OCI-LY1 (cell line): ENCODE data around the gene NEURL1.

Experiments
- EZH2 ChIP-seq: fragments of 200-600 bp; sonication (generic), shearing (Covaris generic); IDR thresholded peaks from 2 replicates; pipeline ENCODE4 v1.8.0; 2017; ENCODE audit warnings: borderline replicate concordance, mixed run types, mild to moderate bottlenecking, antibody characterized with exemption, low read length, moderate library complexity, mixed read lengths
- TF ChIP-seq, protein P1 (sequence below): fragments of 200-600 bp; sonication (generic), shearing (Covaris generic); IDR thresholded peaks from 2 replicates; pipeline ENCODE4 v1.5.1; 2017; ENCODE audit warnings: mild to moderate bottlenecking, antibody characterized with exemption, low read length, moderate library complexity, mixed read lengths

DNA sequence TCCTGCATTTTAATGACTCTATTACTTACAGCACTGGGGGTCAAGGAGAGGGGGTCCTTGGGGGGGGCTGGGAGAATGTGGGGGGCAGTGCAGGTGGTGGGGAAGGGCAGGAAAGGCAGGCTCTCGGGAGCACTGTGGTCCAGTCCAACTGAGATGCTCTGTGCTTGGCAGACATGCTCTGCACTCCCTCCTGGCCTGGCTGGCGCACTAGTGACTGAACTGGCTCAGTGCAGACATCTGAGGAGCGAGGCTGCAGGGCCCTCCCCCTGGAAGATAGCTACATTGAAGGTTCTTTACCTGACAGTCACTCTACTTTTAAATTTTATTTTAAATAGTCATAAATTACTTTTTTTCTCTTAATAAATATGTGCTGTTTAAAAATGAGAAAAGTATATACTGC, 105.7 kb downstream of the NEURL1 start:
- TF ChIP-seq, protein P1, sequence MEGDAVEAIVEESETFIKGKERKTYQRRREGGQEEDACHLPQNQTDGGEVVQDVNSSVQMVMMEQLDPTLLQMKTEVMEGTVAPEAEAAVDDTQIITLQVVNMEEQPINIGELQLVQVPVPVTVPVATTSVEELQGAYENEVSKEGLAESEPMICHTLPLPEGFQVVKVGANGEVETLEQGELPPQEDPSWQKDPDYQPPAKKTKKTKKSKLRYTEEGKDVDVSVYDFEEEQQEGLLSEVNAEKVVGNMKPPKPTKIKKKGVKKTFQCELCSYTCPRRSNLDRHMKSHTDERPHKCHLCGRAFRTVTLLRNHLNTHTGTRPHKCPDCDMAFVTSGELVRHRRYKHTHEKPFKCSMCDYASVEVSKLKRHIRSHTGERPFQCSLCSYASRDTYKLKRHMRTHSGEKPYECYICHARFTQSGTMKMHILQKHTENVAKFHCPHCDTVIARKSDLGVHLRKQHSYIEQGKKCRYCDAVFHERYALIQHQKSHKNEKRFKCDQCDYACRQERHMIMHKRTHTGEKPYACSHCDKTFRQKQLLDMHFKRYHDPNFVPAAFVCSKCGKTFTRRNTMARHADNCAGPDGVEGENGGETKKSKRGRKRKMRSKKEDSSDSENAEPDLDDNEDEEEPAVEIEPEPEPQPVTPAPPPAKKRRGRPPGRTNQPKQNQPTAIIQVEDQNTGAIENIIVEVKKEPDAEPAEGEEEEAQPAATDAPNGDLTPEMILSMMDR: no peak
- no peak for TF ChIP-seq EZH2
